Prostate gland (tissue), 2 donors: ENCODE results near the gene ATOSA. TPM values are rescaled to one million over a fixed set of nuclear protein-coding genes. Genes with fewer than 3 reads are reported as not detected.
A peak's percentile ranks its signal among the peaks of the same experiment; 100 is the strongest.

Experiments used
- DNase-seq: peaks from one replicate; pipeline ENCODE4 v3.0.0-alpha.2; 2019; ENCODE audit warnings: low spot score
- H3K27ac ChIP-seq, 2 donors: fragments of 200-600 bp; sonication (generic); 2 replicates each; pipeline ENCODE4 v1.5.1; 2017 to 2019
- H3K27me3 ChIP-seq: fragments of 200-600 bp; sonication (generic); replicated peaks from 2 replicates; pipeline ENCODE4 v1.5.1; 2019; ENCODE audit not compliant: insufficient read depth
- H3K36me3 ChIP-seq, 2 donors: fragments of 200-600 bp; sonication (generic); 1 replicate in 1 of 2; 2 replicates in 1 of 2; pipeline versions ENCODE4 v1.5.1 to v1.8.1; 2017 to 2019
- H3K4me1 ChIP-seq: fragments of 200-600 bp; sonication (generic); replicated peaks from 2 replicates; pipeline ENCODE4 v1.5.1; 2019
- H3K4me3 ChIP-seq, 2 donors: fragments of 200-600 bp; sonication (generic); 2 replicates each; pipeline ENCODE4 v1.5.1; 2017 to 2019
- H3K9me3 ChIP-seq: fragments of 200-600 bp; sonication (generic); 2 replicates; pipeline ENCODE4 v1.5.1; 2017
- POLR2A ChIP-seq: fragments of 450-650 bp; IDR thresholded peaks from one replicate; pipeline ENCODE4 v1.6.1; 2016; ENCODE audit warnings: antibody characterized with exemption, mild to moderate bottlenecking
- POLR2AphosphoS5 ChIP-seq: sonication (generic); formaldehyde crosslinking; IDR thresholded peaks from one replicate; pipeline ENCODE4 v1.6.1; 2017; ENCODE audit warnings: antibody characterized with exemption
- WGBS: methylation state at CpG from one replicate; pipeline ENCODE4 v1.1.5; 2018; 5-methylcytosine and 5-hydroxymethylcytosine counted together
- intact Hi-C: fragments of 100-400 bp; cut with DNase I; formaldehyde crosslinking; loops from one replicate; pipeline ENCODE4 v1.14.2; 2022
- total RNA-seq, 2 donors: library from RNA; depleted of rRNA; stranded (reverse); fragments of >200 nt; gene quantifications; one replicate each; pipeline ENCODE4 v1.1.0, GENCODE V29; 2016
- TF ChIP-seq, protein P1 (sequence below), 4 experiments: fragments of 200-600 bp in 2 of 4; fragments of 450-650 bp in 2 of 4; sonication (generic) in 2 of 4; IDR thresholded peaks; 1 replicate in 3 of 4; 2 replicates in 1 of 4; pipeline ENCODE4 v1.5.1; 2016 to 2019; ENCODE audit warnings: antibody characterized with exemption in 4 of 4, mild to moderate bottlenecking in 2 of 4, moderate library complexity in 2 of 4

ATOSA gene
- total RNA-seq, 2 donors from 2014 or later = 44.3 to 81.6 TPM

DNA sequence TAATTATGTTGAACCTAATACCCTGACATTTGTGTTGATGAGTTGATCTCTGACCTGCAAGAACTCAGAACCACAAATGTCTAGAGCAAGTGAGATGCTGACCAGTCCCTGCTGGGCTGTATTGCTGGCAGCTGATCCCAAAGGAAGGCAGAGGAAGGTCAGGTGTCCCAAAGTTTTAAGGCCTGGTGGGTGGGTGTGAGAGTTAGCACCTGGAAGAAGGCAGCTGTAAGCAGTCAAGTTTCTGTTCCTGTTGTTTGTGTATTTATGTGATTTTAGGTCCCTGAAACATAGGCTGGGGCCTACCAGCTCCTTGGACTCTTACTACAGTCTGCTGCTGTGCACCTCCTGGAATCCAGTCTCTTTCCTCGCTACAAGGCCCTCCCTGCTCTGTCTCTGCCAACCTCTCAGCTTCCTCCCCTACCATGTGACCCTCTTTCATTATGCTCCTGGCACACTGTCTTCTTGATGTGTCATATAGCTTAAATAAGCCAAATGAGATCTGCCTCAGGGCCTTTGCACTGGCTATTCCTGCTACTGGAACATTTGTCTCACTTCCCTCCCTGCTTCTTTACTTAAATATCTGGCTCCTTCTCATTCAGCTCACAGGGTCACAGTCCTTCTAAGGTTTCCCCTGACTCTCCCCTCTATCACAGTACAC is 31.0 kb upstream of the ATOSA start:
- no peak overlapping the region for H3K4me3 ChIP-seq
- no peaks in the 10 kb centered on the region for H3K4me1 ChIP-seq
- H3K36me3 ChIP-seq = no peaks in the 10 kb centered on the region
- WGBS = 82% methylated on average over 1 of the region's 1 CpG
- intact Hi-C loops = no loop called here
- no peak for DNase-seq
- no peaks in the 10 kb centered on the region for H3K27me3 ChIP-seq
- TF ChIP-seq POLR2AphosphoS5 (no peak), POLR2A (no peak)
- TF ChIP-seq, protein P1, sequence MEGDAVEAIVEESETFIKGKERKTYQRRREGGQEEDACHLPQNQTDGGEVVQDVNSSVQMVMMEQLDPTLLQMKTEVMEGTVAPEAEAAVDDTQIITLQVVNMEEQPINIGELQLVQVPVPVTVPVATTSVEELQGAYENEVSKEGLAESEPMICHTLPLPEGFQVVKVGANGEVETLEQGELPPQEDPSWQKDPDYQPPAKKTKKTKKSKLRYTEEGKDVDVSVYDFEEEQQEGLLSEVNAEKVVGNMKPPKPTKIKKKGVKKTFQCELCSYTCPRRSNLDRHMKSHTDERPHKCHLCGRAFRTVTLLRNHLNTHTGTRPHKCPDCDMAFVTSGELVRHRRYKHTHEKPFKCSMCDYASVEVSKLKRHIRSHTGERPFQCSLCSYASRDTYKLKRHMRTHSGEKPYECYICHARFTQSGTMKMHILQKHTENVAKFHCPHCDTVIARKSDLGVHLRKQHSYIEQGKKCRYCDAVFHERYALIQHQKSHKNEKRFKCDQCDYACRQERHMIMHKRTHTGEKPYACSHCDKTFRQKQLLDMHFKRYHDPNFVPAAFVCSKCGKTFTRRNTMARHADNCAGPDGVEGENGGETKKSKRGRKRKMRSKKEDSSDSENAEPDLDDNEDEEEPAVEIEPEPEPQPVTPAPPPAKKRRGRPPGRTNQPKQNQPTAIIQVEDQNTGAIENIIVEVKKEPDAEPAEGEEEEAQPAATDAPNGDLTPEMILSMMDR (IDR thresholded peaks at IDR 0.05) = no peak
- no peaks in the 10 kb centered on the region for H3K9me3 ChIP-seq
- H3K27ac ChIP-seq = no peak overlapping the region

DNA sequence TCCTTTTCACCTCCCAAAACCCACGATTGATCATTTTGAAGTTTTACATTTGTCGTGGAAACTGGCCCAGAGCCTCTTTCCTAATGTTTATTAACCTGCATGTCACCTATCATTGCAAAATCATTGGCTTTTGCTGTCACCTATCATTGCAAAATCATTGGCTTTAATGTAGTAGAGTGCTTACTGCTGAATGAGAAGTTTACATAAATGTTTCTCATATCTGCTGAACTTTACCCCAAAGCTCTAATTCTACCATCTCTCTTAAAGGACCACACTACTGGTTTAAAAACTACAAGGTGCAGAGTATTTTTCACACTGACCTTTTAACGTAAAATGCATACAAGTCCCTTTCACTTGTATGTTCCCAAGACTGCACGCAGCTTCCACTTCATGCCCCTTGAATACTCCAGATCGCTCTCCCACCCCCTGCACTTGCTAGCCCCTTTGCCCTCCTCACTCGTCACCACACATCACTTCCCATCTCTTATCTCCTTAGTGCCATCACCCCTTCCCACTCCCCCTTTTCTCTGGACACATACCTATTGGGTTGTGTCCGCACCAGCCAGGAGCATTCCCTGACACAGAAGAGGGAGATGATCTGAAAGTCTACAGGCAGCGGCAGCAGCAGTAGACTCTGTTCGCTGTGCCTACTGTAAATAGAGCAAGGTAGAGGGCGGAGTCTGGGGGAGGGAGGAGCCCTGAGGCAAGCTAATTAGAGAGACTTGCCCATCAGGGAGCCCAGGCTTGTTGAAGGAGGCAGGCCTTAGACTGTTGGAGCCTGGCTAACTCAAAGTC is 30.2 kb upstream of the ATOSA start:
- H3K36me3 ChIP-seq = no peaks in the 10 kb centered on the region
- WGBS = 68% methylated on average over 10 of the region's 10 CpGs
- no peaks in the 10 kb centered on the region for H3K27me3 ChIP-seq
- H3K4me3 ChIP-seq = no peak overlapping the region
- H3K9me3 ChIP-seq = no peaks in the 10 kb centered on the region
- H3K4me1 ChIP-seq = no peaks in the 10 kb centered on the region
- intact Hi-C loops = no loop called here
- H3K27ac ChIP-seq = no peak overlapping the region
- no peak for DNase-seq
- no peak for TF ChIP-seq POLR2A
- TF ChIP-seq POLR2AphosphoS5 = no peak

DNA sequence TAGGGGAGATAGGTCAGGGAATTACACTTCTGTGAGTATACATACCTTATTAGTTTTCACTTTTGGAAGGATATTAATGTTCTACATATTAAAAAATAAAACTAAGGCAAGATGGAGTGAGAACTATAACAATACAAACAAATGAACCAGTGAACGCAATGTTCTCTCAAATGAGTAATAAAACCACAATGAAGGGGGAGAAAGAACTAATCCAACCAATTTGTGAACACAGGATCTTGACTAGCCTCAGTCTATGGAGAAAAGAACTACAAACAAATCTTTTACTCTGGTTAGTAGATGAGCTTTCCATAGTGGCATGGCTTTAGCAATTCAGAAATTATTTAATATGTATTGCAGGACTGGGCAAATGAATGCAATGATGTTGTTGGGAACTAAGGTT is 26.9 kb upstream of the ATOSA start:
- WGBS = 22% methylated on average over 1 of the region's 1 CpG
- intact Hi-C loops = no loop called here

DNA sequence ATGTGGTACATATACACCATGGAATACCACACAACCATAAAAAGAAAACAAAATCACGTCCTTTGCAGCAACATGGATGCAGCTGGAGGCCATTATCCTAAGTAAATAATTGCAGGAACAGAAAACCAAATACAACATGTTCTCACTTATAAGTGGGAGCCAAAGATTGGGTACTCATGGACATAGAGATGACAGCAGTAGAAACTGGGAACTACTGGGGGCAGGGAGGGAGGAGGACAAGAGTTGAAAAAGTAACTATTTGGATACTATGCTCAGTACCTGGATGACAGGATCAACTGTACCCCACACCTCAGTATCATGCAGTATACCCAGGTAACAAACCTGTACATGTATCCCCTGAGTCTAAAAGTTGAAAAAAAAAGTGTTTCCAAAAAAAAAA is 23.2 kb upstream of the ATOSA start:
- Histone ChIP-seq H3K27ac (no peak overlapping the region), H3K4me1 (no peaks in the 10 kb centered on the region), H3K36me3 (no peaks in the 10 kb centered on the region), H3K27me3 (no peaks in the 10 kb centered on the region), H3K4me3 (no peak overlapping the region), H3K9me3 (no peaks in the 10 kb centered on the region)
- 48% methylated on average over 1 of the region's 1 CpG for WGBS
- intact Hi-C loops = no loop called here
- TF ChIP-seq, protein P1 (IDR thresholded peaks at IDR 0.05) = no peak
- TF ChIP-seq POLR2A (no peak), POLR2AphosphoS5 (no peak)
- no peak for DNase-seq

More for the DNA sequence above, 26.9 kb upstream of the ATOSA start:
- H3K36me3 ChIP-seq = no peaks in the 10 kb centered on the region
- no peak overlapping the region for H3K4me3 ChIP-seq
- H3K27ac ChIP-seq = no peak overlapping the region
- TF ChIP-seq POLR2AphosphoS5 = peak; percentile 25
- TF ChIP-seq, protein P1 (IDR thresholded peaks at IDR 0.05) = no peak
- no peak for DNase-seq
- H3K27me3 ChIP-seq = no peaks in the 10 kb centered on the region
- no peaks in the 10 kb centered on the region for H3K9me3 ChIP-seq
- H3K4me1 ChIP-seq = no peaks in the 10 kb centered on the region

DNA sequence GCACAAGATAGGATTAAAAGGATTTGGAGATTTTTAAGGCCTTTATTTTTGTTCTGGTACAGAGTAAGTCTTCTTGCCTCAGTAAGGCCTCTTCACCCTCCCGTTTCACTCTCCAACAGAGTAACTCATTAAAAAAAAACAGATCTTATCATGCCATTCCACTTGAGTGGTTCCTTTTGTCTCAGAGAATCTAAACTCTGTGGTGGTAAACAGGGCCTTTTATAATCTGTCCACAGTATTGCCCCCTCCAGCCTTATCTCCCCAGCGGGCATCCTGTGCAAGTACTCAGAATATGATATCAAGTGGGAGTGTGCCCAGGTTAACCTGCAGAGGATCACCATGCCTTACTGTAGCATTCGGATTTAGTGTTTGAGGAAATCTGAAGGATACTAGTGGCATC is 20.3 kb upstream of the ATOSA start:
- DNase-seq = no peak
- no peaks in the 10 kb centered on the region for H3K27me3 ChIP-seq
- peak overlapping the region in 1 of 2 donors; percentile 3 for H3K27ac ChIP-seq
- TF ChIP-seq POLR2AphosphoS5 (no peak), POLR2A (no peak)
- TF ChIP-seq, protein P1 (IDR thresholded peaks at IDR 0.05) = no peak
- no peaks in the 10 kb centered on the region for H3K9me3 ChIP-seq
- intact Hi-C loops = no loop called here
- H3K4me3 ChIP-seq = no peak overlapping the region
- 45% methylated on average over 3 of the region's 3 CpGs for WGBS
- no peaks in the 10 kb centered on the region for H3K36me3 ChIP-seq
- H3K4me1 ChIP-seq = no peaks in the 10 kb centered on the region
